ENCODE results near the gene ANKRD61.

DNA sequence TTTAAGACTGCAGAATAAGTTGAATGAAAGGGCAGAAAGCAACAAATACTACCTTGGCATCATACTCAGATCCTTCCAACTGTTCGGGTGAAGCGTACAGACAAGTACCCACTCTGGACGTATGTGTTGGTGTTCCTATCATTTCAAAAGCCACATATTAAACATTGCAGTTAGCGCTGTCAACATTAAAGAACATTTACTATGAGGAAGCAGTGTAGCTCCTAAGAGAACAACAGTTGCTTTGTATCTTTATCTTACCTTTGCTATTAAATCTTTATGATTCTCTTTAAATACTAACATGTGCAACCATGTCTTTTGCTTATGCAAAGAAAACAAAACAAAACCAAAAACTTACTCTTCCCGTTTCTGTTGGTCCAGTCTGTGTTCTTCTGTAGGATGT lies 2.6 kb upstream of the ANKRD61 start:
- TF ChIP-seq, protein P1, sequence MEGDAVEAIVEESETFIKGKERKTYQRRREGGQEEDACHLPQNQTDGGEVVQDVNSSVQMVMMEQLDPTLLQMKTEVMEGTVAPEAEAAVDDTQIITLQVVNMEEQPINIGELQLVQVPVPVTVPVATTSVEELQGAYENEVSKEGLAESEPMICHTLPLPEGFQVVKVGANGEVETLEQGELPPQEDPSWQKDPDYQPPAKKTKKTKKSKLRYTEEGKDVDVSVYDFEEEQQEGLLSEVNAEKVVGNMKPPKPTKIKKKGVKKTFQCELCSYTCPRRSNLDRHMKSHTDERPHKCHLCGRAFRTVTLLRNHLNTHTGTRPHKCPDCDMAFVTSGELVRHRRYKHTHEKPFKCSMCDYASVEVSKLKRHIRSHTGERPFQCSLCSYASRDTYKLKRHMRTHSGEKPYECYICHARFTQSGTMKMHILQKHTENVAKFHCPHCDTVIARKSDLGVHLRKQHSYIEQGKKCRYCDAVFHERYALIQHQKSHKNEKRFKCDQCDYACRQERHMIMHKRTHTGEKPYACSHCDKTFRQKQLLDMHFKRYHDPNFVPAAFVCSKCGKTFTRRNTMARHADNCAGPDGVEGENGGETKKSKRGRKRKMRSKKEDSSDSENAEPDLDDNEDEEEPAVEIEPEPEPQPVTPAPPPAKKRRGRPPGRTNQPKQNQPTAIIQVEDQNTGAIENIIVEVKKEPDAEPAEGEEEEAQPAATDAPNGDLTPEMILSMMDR (IDR thresholded peaks at IDR 0.05) = no peak
- TF ChIP-seq POLR2A (IDR thresholded peaks at IDR 0.05) = no peak
